K562 (cell line): ENCODE measurements around the gene SCUBE2. TPM values are rescaled to one million over a fixed set of nuclear protein-coding genes. Genes with fewer than 3 reads are reported as not detected.

Experiments used
- CEBPG ChIP-seq, 3 experiments: fragments of 200-800 bp in 1 of 3; sonication (Bioruptor generic) in 1 of 3; sonication (generic) in 1 of 3; formaldehyde crosslinking in 1 of 3; IDR thresholded peaks in 2 of 3; conservative IDR thresholded peaks in 1 of 3; 2 replicates each; pipeline versions ENCODE4 v1.6.1 to v1.8.0; 2016 to 2022; ENCODE audit warnings: missing compliant biosample characterization in 2 of 3, missing genetic modification characterization in 2 of 3, mild to moderate bottlenecking in 1 of 3, missing genetic modification reagents in 1 of 3
- DDX20 ChIP-seq: fragments of 450-650 bp; IDR thresholded peaks from 2 replicates; pipeline ENCODE4 v1.6.1; 2016; ENCODE audit warnings: missing genetic modification characterization, low read depth, mild to moderate bottlenecking, missing compliant biosample characterization, moderate library complexity
- EGR1 ChIP-seq: fragments of 450-650 bp; conservative IDR thresholded peaks from 2 replicates; pipeline ENCODE4 v1.6.1; 2017; ENCODE audit warnings: mild to moderate bottlenecking
- FOS ChIP-seq: IDR thresholded peaks from 3 replicates; pipeline ENCODE4 v1.6.1; 2011; ENCODE audit not compliant: insufficient read length; ENCODE audit errors: extremely low read depth
- RBFOX2 ChIP-seq: fragments of 200-400 bp; formaldehyde crosslinking; IDR thresholded peaks from 2 replicates; pipeline ENCODE4 v1.6.1; 2017; ENCODE audit warnings: low read depth, mild to moderate bottlenecking, low read length, moderate library complexity
- SP1 ChIP-seq: sonication (generic); formaldehyde crosslinking; IDR thresholded peaks from 2 replicates; pipeline ENCODE4 v1.8.1; 2022; ENCODE audit warnings: mild to moderate bottlenecking, missing genetic modification reagents
- SRSF3 ChIP-seq: fragments of 200-400 bp; formaldehyde crosslinking; IDR thresholded peaks from 2 replicates; pipeline ENCODE4 v1.6.1; 2016; ENCODE audit warnings: mild to moderate bottlenecking, low read length, moderate library complexity; ENCODE audit not compliant: insufficient read depth
- TAF1 ChIP-seq: IDR thresholded peaks from 2 replicates; pipeline ENCODE4 v1.6.1; 2011; ENCODE audit warnings: mild to moderate bottlenecking, low read length, moderate library complexity; ENCODE audit not compliant: insufficient read depth, control insufficient read depth, severe bottlenecking; ENCODE audit errors: extremely low read depth
- ZNF175 ChIP-seq: fragments of 200-800 bp; sonication (Bioruptor generic); IDR thresholded peaks from 2 replicates; pipeline ENCODE4 v1.6.1; 2016; ENCODE audit warnings: low read depth, mild to moderate bottlenecking, missing genetic modification characterization, missing compliant biosample characterization
- ZNF311 ChIP-seq: fragments of 250-450 bp; sonication (Bioruptor Pico); IDR thresholded peaks from 2 replicates; pipeline ENCODE4 v1.4.0; 2020; ENCODE audit warnings: mild to moderate bottlenecking, moderate library complexity
- polyA plus RNA-seq, 8 experiments: library from polyadenylated mRNA; depleted of rRNA in 4 of 8; stranded (reverse) in 5 of 8; unstranded in 3 of 8; fragments of >200 nt; fragmentation: Nextera tagmentation in 2 of 8; fragmentation: Illumina TruSeq in 1 of 8; extraction: Ambion mirVana in 2 of 8; extraction: Trizol in 1 of 8; gene quantifications; 2 replicates each; pipeline versions ENCODE4 v1.2.1 to v1.2.3, GENCODE V29; 2011 to 2014; ENCODE audit warnings: inconsistent platforms in 1 of 8, missing spikeins in 1 of 8
- total RNA-seq, 7 experiments: library from RNA; depleted of rRNA in 6 of 7; stranded (reverse); fragments of >200 nt in 6 of 7; fragmentation: Illumina TruSeq in 2 of 7; extraction: Trizol in 2 of 7; gene quantifications; 2 replicates each; pipeline versions ENCODE4 v1.2.1 to v1.2.3, GENCODE V29; 2011 to 2021; ENCODE audit warnings: low replicate concordance in 1 of 7
- TF ChIP-seq, protein P1 (sequence below), 2 experiments: fragments of 450-650 bp in 1 of 2; sonication (generic) in 1 of 2; formaldehyde crosslinking in 1 of 2; IDR thresholded peaks in 1 of 2; conservative IDR thresholded peaks in 1 of 2; 2 replicates each; pipeline versions ENCODE4 v1.6.1 to v1.8.1; 2016 to 2023; ENCODE audit warnings: mild to moderate bottlenecking in 2 of 2, moderate library complexity in 2 of 2, inconsistent platforms in 1 of 2, missing genetic modification reagents in 1 of 2
- TF ChIP-seq, protein P2 (sequence below): fragments of 250-450 bp; sonication (Bioruptor Pico); IDR thresholded peaks from 2 replicates; pipeline ENCODE4 v1.8.0; 2022; ENCODE audit warnings: moderate library complexity, mild to moderate bottlenecking, inconsistent platforms
- TF ChIP-seq, protein P3 (sequence below): fragments of 450-650 bp; IDR thresholded peaks from 2 replicates; pipeline ENCODE4 v1.6.1; 2016; ENCODE audit warnings: mild to moderate bottlenecking, moderate library complexity

SCUBE2 gene
- total and polyA plus RNA-seq, 9 of the 15 experiments (the other 6 are each of a cell fraction or from before 2014, with no cell fraction given) = 0.06 to 0.40 (median 0.07) TPM; not detected in 6

DNA sequence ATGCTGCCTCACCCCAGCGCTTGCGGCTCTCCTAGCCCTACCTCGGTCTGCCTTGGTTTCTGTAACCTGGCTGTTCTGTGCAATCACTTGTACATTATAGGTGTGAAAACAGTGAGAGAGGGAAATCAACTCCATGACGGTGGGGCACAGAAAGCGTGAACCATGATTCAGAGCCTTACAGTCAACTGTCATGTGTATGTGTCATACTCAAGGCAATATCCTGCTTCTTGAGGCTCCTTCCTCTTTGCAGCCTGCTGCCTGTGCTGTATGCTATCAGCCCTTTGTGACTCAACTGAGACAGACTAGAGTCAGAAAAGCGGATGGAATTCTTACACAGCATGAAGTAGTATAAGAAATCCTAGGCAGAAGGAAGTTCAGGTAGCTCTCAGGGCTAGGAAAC, 89.7 kb downstream of the SCUBE2 start (continued):
- TF ChIP-seq, protein P1, sequence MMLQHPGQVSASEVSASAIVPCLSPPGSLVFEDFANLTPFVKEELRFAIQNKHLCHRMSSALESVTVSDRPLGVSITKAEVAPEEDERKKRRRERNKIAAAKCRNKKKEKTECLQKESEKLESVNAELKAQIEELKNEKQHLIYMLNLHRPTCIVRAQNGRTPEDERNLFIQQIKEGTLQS (IDR thresholded peaks at IDR 0.05) = peak; percentile 81
- TF ChIP-seq, protein P1 (CRISPR knock-in tag; conservative IDR thresholded peaks at IDR 0.05) = no peak
- peak; percentile 12; the same call in 1 of the 2 replicates for TF ChIP-seq ZNF311 (CRISPR knock-in tag)
- no peak for TF ChIP-seq FOS
- TF ChIP-seq, protein P2, sequence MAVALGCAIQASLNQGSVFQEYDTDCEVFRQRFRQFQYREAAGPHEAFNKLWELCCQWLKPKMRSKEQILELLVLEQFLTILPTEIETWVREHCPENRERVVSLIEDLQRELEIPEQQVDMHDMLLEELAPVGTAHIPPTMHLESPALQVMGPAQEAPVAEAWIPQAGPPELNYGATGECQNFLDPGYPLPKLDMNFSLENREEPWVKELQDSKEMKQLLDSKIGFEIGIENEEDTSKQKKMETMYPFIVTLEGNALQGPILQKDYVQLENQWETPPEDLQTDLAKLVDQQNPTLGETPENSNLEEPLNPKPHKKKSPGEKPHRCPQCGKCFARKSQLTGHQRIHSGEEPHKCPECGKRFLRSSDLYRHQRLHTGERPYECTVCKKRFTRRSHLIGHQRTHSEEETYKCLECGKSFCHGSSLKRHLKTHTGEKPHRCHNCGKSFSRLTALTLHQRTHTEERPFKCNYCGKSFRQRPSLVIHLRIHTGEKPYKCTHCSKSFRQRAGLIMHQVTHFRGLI (CRISPR knock-in tag) = no peak
- no peak for TF ChIP-seq DDX20 (tag)
- no peak for TF ChIP-seq EGR1
- TF ChIP-seq SP1 (CRISPR knock-in tag) = no peak
- TF ChIP-seq CEBPG (CRISPR knock-in tag; IDR thresholded peaks at IDR 0.05) = no peak
- peak in 1 of 2 experiments; percentile 38; a peak in 1 of 4 replicates for TF ChIP-seq CEBPG (tag; conservative IDR thresholded peaks at IDR 0.05 in 1 of 2, IDR thresholded peaks at IDR 0.05 in 1 of 2)
- TF ChIP-seq SRSF3 = no peak
- no peak for TF ChIP-seq ZNF175 (CRISPR knock-in tag)
- TF ChIP-seq, protein P3, sequence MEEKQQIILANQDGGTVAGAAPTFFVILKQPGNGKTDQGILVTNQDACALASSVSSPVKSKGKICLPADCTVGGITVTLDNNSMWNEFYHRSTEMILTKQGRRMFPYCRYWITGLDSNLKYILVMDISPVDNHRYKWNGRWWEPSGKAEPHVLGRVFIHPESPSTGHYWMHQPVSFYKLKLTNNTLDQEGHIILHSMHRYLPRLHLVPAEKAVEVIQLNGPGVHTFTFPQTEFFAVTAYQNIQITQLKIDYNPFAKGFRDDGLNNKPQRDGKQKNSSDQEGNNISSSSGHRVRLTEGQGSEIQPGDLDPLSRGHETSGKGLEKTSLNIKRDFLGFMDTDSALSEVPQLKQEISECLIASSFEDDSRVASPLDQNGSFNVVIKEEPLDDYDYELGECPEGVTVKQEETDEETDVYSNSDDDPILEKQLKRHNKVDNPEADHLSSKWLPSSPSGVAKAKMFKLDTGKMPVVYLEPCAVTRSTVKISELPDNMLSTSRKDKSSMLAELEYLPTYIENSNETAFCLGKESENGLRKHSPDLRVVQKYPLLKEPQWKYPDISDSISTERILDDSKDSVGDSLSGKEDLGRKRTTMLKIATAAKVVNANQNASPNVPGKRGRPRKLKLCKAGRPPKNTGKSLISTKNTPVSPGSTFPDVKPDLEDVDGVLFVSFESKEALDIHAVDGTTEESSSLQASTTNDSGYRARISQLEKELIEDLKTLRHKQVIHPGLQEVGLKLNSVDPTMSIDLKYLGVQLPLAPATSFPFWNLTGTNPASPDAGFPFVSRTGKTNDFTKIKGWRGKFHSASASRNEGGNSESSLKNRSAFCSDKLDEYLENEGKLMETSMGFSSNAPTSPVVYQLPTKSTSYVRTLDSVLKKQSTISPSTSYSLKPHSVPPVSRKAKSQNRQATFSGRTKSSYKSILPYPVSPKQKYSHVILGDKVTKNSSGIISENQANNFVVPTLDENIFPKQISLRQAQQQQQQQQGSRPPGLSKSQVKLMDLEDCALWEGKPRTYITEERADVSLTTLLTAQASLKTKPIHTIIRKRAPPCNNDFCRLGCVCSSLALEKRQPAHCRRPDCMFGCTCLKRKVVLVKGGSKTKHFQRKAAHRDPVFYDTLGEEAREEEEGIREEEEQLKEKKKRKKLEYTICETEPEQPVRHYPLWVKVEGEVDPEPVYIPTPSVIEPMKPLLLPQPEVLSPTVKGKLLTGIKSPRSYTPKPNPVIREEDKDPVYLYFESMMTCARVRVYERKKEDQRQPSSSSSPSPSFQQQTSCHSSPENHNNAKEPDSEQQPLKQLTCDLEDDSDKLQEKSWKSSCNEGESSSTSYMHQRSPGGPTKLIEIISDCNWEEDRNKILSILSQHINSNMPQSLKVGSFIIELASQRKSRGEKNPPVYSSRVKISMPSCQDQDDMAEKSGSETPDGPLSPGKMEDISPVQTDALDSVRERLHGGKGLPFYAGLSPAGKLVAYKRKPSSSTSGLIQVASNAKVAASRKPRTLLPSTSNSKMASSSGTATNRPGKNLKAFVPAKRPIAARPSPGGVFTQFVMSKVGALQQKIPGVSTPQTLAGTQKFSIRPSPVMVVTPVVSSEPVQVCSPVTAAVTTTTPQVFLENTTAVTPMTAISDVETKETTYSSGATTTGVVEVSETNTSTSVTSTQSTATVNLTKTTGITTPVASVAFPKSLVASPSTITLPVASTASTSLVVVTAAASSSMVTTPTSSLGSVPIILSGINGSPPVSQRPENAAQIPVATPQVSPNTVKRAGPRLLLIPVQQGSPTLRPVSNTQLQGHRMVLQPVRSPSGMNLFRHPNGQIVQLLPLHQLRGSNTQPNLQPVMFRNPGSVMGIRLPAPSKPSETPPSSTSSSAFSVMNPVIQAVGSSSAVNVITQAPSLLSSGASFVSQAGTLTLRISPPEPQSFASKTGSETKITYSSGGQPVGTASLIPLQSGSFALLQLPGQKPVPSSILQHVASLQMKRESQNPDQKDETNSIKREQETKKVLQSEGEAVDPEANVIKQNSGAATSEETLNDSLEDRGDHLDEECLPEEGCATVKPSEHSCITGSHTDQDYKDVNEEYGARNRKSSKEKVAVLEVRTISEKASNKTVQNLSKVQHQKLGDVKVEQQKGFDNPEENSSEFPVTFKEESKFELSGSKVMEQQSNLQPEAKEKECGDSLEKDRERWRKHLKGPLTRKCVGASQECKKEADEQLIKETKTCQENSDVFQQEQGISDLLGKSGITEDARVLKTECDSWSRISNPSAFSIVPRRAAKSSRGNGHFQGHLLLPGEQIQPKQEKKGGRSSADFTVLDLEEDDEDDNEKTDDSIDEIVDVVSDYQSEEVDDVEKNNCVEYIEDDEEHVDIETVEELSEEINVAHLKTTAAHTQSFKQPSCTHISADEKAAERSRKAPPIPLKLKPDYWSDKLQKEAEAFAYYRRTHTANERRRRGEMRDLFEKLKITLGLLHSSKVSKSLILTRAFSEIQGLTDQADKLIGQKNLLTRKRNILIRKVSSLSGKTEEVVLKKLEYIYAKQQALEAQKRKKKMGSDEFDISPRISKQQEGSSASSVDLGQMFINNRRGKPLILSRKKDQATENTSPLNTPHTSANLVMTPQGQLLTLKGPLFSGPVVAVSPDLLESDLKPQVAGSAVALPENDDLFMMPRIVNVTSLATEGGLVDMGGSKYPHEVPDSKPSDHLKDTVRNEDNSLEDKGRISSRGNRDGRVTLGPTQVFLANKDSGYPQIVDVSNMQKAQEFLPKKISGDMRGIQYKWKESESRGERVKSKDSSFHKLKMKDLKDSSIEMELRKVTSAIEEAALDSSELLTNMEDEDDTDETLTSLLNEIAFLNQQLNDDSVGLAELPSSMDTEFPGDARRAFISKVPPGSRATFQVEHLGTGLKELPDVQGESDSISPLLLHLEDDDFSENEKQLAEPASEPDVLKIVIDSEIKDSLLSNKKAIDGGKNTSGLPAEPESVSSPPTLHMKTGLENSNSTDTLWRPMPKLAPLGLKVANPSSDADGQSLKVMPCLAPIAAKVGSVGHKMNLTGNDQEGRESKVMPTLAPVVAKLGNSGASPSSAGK = peak; percentile 75
- no peak for TF ChIP-seq RBFOX2
- TF ChIP-seq TAF1 = no peak
